GM12878 (cell line): Measurements from ENCODE around the gene BEST4. TPM values are rescaled to one million over a fixed set of nuclear protein-coding genes. Genes with fewer than 3 reads are reported as not detected.
A peak's percentile ranks its signal among the peaks of the same experiment; 100 is the strongest.

Experiments used
- CEBPB ChIP-seq, 2 experiments: fragments of 150-350 bp in 1 of 2; IDR thresholded peaks; 2 replicates each; pipeline ENCODE4 v1.6.1; 2012 to 2014; ENCODE audit warnings: low read depth in 2 of 2, low read length in 2 of 2, borderline replicate concordance in 1 of 2, inconsistent platforms in 1 of 2
- EP300 ChIP-seq, 2 experiments: fragments of 150-350 bp in 1 of 2; IDR thresholded peaks; 2 replicates each; pipeline ENCODE4 v1.6.1; 2011 to 2012; ENCODE audit warnings: low read depth in 2 of 2, low read length in 2 of 2, borderline replicate concordance in 1 of 2, improper control_type of control experiment in 1 of 2, inconsistent platforms in 1 of 2; ENCODE audit not compliant: control insufficient read depth in 1 of 2
- ETV6 ChIP-seq, 2 experiments: fragments of 450-650 bp in 1 of 2; IDR thresholded peaks in 1 of 2; conservative IDR thresholded peaks in 1 of 2; 2 replicates each; pipeline ENCODE4 v1.6.1; 2014; ENCODE audit warnings: antibody characterized with exemption in 1 of 2, borderline replicate concordance in 1 of 2, low read depth in 1 of 2, mild to moderate bottlenecking in 1 of 2, moderate library complexity in 1 of 2
- GABPA ChIP-seq: IDR thresholded peaks from 2 replicates; pipeline ENCODE4 v1.6.1; 2014; ENCODE audit warnings: antibody characterized with exemption, low read depth, mild to moderate bottlenecking, inconsistent platforms
- MTA2 ChIP-seq: fragments of 450-650 bp; IDR thresholded peaks from 2 replicates; pipeline ENCODE4 v1.6.1; 2016; ENCODE audit warnings: low read depth, mild to moderate bottlenecking, moderate library complexity
- RAD51 ChIP-seq: fragments of 450-650 bp; IDR thresholded peaks from 2 replicates; pipeline ENCODE4 v1.6.1; 2016; ENCODE audit warnings: moderate library complexity, mild to moderate bottlenecking, inconsistent platforms
- RB1 ChIP-seq: fragments of 450-650 bp; formaldehyde crosslinking; IDR thresholded peaks from 2 replicates; pipeline ENCODE4 v1.6.1; 2017; ENCODE audit warnings: mild to moderate bottlenecking, borderline replicate concordance
- RBBP5 ChIP-seq: fragments of 200-600 bp; sonication (generic); conservative IDR thresholded peaks from 2 replicates; pipeline ENCODE4 v1.6.1; 2016
- RCOR1 ChIP-seq: conservative IDR thresholded peaks from 2 replicates; pipeline ENCODE4 v1.6.1; 2012; ENCODE audit warnings: low read depth, low read length, improper control_type of control experiment
- RUNX3 ChIP-seq: IDR thresholded peaks from 2 replicates; pipeline ENCODE4 v1.6.1; 2012; ENCODE audit warnings: low read length, inconsistent platforms
- STAT1 ChIP-seq: fragments of 450-650 bp; conservative IDR thresholded peaks from 2 replicates; pipeline ENCODE4 v1.6.1; 2014; ENCODE audit warnings: antibody characterized with exemption, mild to moderate bottlenecking
- YY1 ChIP-seq: IDR thresholded peaks from 2 replicates; pipeline ENCODE4 v1.6.1; 2011; ENCODE audit warnings: low read depth, mild to moderate bottlenecking, low read length
- polyA plus RNA-seq, 11 experiments: library from polyadenylated mRNA; depleted of rRNA in 4 of 11; unstranded in 6 of 11; stranded (reverse) in 5 of 11; fragments of >200 nt; fragmentation: Nextera tagmentation in 4 of 11; fragmentation: Illumina TruSeq in 1 of 11; extraction: Ambion mirVana in 4 of 11; extraction: Trizol in 1 of 11; gene quantifications; 1 replicate in 1 of 11; 2 replicates in 10 of 11; pipeline versions ENCODE4 v1.2.1 to v1.2.3, GENCODE V29; 2011 to 2016; ENCODE audit warnings: inconsistent platforms in 2 of 11, missing spikeins in 2 of 11, low read depth in 1 of 11
- total RNA-seq, 4 experiments: library from RNA; depleted of rRNA in 3 of 4; stranded (reverse); fragments of >200 nt in 3 of 4; fragmentation: Illumina TruSeq in 1 of 4; extraction: Trizol in 1 of 4; gene quantifications; 2 replicates each; pipeline versions ENCODE4 v1.2.1 to v1.2.3, GENCODE V29; 2013 to 2021
- TF ChIP-seq, protein P1 (sequence below): IDR thresholded peaks from 2 replicates; pipeline ENCODE4 v1.6.1; 2012; ENCODE audit warnings: low read length, inconsistent platforms
- TF ChIP-seq, protein P2 (sequence below): fragments of 450-650 bp; IDR thresholded peaks from 2 replicates; pipeline ENCODE4 v1.6.1; 2017; ENCODE audit warnings: antibody characterized with exemption, mild to moderate bottlenecking, moderate library complexity
- TF ChIP-seq, protein P3 (sequence below): fragments of 450-650 bp; IDR thresholded peaks from 2 replicates; pipeline ENCODE4 v1.6.1; 2017; ENCODE audit warnings: borderline replicate concordance
- TF ChIP-seq, protein P4 (sequence below): IDR thresholded peaks from 2 replicates; pipeline ENCODE4 v1.6.1; 2012; ENCODE audit warnings: low read depth, low read length, improper control_type of control experiment
- TF ChIP-seq, protein P5 (sequence below): fragments of 450-650 bp; IDR thresholded peaks from 2 replicates; pipeline ENCODE4 v1.6.1; 2017; ENCODE audit warnings: low read depth, mild to moderate bottlenecking, moderate library complexity
- TF ChIP-seq, protein P6 (sequence below): IDR thresholded peaks from 2 replicates; pipeline ENCODE4 v1.6.1; 2011; ENCODE audit warnings: borderline replicate concordance, low read depth, mild to moderate bottlenecking, moderate library complexity, low read length; ENCODE audit not compliant: insufficient read depth, poor library complexity, severe bottlenecking

The BEST4 gene
- total and polyA plus RNA-seq, 10 of the 15 experiments (the other 5 are each of a cell fraction or from before 2014, with no cell fraction given): 0.06 to 1.3 (median 0.42) TPM

DNA sequence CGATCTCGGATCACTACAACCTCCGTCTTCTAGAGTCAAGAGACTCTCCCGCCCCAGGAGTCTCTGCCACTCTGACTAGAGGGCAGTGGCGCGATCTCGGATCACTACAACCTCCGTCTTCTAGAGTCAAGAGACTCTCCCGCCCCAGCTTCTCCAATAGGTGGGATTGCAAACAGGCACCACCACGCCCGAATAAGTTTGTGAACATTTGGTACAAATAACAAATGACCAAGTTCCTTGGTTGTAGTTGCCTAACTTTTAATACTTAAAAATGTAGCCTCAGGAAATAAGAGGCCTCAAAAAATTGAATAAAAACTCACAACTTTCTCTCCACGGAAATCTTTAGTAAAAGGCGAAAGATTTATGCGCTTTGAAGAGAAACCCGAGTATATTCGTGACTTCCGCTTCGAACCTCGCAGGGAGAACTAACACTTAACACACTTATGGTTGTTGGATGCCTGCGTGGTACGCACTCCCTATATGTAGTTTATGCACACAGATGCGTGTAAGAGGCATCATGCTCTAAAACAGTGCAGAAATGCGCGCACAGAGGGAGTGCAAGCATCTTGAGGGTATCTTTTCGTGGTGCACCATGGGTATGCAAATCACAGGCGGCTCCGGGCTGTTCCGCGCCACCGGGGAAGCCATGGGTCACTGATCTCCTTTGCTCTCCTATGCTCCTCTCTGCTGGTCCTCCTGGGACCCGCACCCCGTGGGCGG is 31.8 kb upstream of the BEST4 start (continued):
- TF ChIP-seq, protein P1, sequence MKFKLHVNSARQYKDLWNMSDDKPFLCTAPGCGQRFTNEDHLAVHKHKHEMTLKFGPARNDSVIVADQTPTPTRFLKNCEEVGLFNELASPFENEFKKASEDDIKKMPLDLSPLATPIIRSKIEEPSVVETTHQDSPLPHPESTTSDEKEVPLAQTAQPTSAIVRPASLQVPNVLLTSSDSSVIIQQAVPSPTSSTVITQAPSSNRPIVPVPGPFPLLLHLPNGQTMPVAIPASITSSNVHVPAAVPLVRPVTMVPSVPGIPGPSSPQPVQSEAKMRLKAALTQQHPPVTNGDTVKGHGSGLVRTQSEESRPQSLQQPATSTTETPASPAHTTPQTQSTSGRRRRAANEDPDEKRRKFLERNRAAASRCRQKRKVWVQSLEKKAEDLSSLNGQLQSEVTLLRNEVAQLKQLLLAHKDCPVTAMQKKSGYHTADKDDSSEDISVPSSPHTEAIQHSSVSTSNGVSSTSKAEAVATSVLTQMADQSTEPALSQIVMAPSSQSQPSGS: peak; percentile 100
- TF ChIP-seq ETV6 (conservative IDR thresholded peaks at IDR 0.05 in 1 of 2, IDR thresholded peaks at IDR 0.05 in 1 of 2; ENCODE audit: borderline replicate concordance in 1 of 2, low read depth in 1 of 2) (peak in 1 of 2 experiments; percentile 81; a peak in 2 of 4 replicates), CEBPB (IDR thresholded peaks at IDR 0.05; ENCODE audit: borderline replicate concordance in 1 of 2, low read depth in 2 of 2, low read length in 2 of 2) (peak in 1 of 2 experiments; percentile 91; a peak in 1 of 4 replicates), MTA2 (0 out of 2 replicates have a peak, but pooled peaks have one; percentile 45), STAT1 (peak; percentile 61; the same call in 1 of the 2 replicates), RBBP5 (no peak), RCOR1 (no peak), YY1 (peak; percentile 54; the same call in 1 of the 2 replicates), RB1 (peak; percentile 16; the same call in 1 of the 2 replicates), RUNX3 (peak; percentile 64), GABPA (peak; percentile 64; the same call in 1 of the 2 replicates), RAD51 (peak; percentile 65), EP300 (IDR thresholded peaks at IDR 0.05; ENCODE audit: borderline replicate concordance in 1 of 2, control insufficient read depth in 1 of 2, low read depth in 2 of 2, low read length in 2 of 2) (peak in 1 of 2 experiments; percentile 1; a peak in 1 of 4 replicates)
- TF ChIP-seq, protein P2, sequence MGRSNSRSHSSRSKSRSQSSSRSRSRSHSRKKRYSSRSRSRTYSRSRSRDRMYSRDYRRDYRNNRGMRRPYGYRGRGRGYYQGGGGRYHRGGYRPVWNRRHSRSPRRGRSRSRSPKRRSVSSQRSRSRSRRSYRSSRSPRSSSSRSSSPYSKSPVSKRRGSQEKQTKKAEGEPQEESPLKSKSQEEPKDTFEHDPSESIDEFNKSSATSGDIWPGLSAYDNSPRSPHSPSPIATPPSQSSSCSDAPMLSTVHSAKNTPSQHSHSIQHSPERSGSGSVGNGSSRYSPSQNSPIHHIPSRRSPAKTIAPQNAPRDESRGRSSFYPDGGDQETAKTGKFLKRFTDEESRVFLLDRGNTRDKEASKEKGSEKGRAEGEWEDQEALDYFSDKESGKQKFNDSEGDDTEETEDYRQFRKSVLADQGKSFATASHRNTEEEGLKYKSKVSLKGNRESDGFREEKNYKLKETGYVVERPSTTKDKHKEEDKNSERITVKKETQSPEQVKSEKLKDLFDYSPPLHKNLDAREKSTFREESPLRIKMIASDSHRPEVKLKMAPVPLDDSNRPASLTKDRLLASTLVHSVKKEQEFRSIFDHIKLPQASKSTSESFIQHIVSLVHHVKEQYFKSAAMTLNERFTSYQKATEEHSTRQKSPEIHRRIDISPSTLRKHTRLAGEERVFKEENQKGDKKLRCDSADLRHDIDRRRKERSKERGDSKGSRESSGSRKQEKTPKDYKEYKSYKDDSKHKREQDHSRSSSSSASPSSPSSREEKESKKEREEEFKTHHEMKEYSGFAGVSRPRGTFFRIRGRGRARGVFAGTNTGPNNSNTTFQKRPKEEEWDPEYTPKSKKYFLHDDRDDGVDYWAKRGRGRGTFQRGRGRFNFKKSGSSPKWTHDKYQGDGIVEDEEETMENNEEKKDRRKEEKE: peak; percentile 76
- TF ChIP-seq, protein P3, sequence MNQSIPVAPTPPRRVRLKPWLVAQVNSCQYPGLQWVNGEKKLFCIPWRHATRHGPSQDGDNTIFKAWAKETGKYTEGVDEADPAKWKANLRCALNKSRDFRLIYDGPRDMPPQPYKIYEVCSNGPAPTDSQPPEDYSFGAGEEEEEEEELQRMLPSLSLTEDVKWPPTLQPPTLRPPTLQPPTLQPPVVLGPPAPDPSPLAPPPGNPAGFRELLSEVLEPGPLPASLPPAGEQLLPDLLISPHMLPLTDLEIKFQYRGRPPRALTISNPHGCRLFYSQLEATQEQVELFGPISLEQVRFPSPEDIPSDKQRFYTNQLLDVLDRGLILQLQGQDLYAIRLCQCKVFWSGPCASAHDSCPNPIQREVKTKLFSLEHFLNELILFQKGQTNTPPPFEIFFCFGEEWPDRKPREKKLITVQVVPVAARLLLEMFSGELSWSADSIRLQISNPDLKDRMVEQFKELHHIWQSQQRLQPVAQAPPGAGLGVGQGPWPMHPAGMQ: no peak
- TF ChIP-seq, protein P4, sequence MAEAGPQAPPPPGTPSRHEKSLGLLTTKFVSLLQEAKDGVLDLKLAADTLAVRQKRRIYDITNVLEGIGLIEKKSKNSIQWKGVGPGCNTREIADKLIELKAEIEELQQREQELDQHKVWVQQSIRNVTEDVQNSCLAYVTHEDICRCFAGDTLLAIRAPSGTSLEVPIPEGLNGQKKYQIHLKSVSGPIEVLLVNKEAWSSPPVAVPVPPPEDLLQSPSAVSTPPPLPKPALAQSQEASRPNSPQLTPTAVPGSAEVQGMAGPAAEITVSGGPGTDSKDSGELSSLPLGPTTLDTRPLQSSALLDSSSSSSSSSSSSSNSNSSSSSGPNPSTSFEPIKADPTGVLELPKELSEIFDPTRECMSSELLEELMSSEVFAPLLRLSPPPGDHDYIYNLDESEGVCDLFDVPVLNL: peak; percentile 49; the same call in 1 of the 2 replicates
- TF ChIP-seq, protein P5, sequence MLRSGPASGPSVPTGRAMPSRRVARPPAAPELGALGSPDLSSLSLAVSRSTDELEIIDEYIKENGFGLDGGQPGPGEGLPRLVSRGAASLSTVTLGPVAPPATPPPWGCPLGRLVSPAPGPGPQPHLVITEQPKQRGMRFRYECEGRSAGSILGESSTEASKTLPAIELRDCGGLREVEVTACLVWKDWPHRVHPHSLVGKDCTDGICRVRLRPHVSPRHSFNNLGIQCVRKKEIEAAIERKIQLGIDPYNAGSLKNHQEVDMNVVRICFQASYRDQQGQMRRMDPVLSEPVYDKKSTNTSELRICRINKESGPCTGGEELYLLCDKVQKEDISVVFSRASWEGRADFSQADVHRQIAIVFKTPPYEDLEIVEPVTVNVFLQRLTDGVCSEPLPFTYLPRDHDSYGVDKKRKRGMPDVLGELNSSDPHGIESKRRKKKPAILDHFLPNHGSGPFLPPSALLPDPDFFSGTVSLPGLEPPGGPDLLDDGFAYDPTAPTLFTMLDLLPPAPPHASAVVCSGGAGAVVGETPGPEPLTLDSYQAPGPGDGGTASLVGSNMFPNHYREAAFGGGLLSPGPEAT: peak; percentile 25; the same call in 1 of the 2 replicates
- TF ChIP-seq, protein P6, sequence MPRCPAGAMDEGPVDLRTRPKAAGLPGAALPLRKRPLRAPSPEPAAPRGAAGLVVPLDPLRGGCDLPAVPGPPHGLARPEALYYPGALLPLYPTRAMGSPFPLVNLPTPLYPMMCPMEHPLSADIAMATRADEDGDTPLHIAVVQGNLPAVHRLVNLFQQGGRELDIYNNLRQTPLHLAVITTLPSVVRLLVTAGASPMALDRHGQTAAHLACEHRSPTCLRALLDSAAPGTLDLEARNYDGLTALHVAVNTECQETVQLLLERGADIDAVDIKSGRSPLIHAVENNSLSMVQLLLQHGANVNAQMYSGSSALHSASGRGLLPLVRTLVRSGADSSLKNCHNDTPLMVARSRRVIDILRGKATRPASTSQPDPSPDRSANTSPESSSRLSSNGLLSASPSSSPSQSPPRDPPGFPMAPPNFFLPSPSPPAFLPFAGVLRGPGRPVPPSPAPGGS: peak; percentile 84
